WTC11 (cell line): ENCODE data around the gene PPM1N. TPM values are rescaled to one million over a fixed set of nuclear protein-coding genes. Genes with fewer than 3 reads are reported as not detected.

Source experiments
- ATAC-seq: fragments of 200-7000 bp; cut with Tn5 transposase; 2 replicates; pipeline ENCODE4 v1.10.0; 2021; ENCODE audit warnings: mild to moderate bottlenecking, moderate library complexity
- CTCF ChIA-PET: fragments of 300-600 bp; sonication (Branson Sonifier 250); formaldehyde crosslinking; loops from one replicate; lab custom pipeline; 2021; ENCODE audit warnings: antibody characterized with exemption; lab: Charles Lee
- POLR2A ChIA-PET: fragments of 350-600 bp; sonication (Branson Sonifier 250); formaldehyde crosslinking; loops from one replicate; lab custom pipeline; 2021; ENCODE audit warnings: antibody characterized with exemption; lab: Charles Lee
- DNase-seq: peaks from one replicate; pipeline ENCODE4 v3.0.0; 2021; ENCODE audit warnings: low spot score
- H3K27ac Mint-ChIP-seq: 2 replicates; pipeline ENCODE4 v1.8.0; 2021; ENCODE audit warnings: mixed read lengths
- H3K27me3 Mint-ChIP-seq: 2 replicates; pipeline ENCODE4 v1.8.0; 2021; ENCODE audit warnings: low read depth, mild to moderate bottlenecking, moderate library complexity, mixed read lengths
- H3K36me3 Mint-ChIP-seq: 2 replicates; pipeline ENCODE4 v1.8.0; 2021; ENCODE audit warnings: mixed read lengths
- H3K4me1 Mint-ChIP-seq: 2 replicates; pipeline ENCODE4 v1.8.0; 2022; ENCODE audit warnings: mixed read lengths
- H3K4me3 Mint-ChIP-seq: 2 replicates; pipeline ENCODE4 v1.8.0; 2021; ENCODE audit warnings: mild to moderate bottlenecking, moderate library complexity, mixed read lengths
- H3K9me3 Mint-ChIP-seq: 2 replicates; pipeline ENCODE4 v1.8.0; 2021; ENCODE audit warnings: mixed read lengths
- E2F1 ChIP-seq: sonication (generic); formaldehyde crosslinking; IDR thresholded peaks from 2 replicates; pipeline ENCODE4 v1.8.0; 2022; ENCODE audit warnings: mild to moderate bottlenecking, missing genetic modification reagents
- GABPB1 ChIP-seq: sonication (generic); formaldehyde crosslinking; IDR thresholded peaks from 2 replicates; pipeline ENCODE4 v1.8.1; 2023; ENCODE audit warnings: mild to moderate bottlenecking, missing genetic modification reagents
- HMGA2 ChIP-seq: fragments of 250-450 bp; sonication (Bioruptor Pico); IDR thresholded peaks from 2 replicates; pipeline ENCODE4 v1.4.0; 2021; ENCODE audit warnings: mild to moderate bottlenecking, moderate library complexity
- NR1H2 ChIP-seq: sonication (generic); formaldehyde crosslinking; IDR thresholded peaks from 2 replicates; pipeline ENCODE4 v1.9.0; 2021; ENCODE audit warnings: mild to moderate bottlenecking, moderate library complexity, missing genetic modification reagents
- total RNA-seq: library from RNA; stranded (reverse); gene quantifications from 3 replicates; pipeline ENCODE4 v1.2.3, GENCODE V29; 2021

Gene PPM1N
- total RNA-seq, 1 experiment from 2014 or later = 10.3 TPM

- H3K36me3 Mint-ChIP-seq = no peaks in the 10 kb centered on the region
- no peaks in the 10 kb centered on the region; the same call in 1 of the 2 replicates for H3K9me3 Mint-ChIP-seq
- H3K4me3 Mint-ChIP-seq = no peak overlapping the region
- peak; percentile 41; the same call in 1 of the 2 replicates for ATAC-seq
- no peaks in the 10 kb centered on the region for H3K27me3 Mint-ChIP-seq
- TF ChIP-seq HMGA2 (no peak), GABPB1 (CRISPR knock-in tag) (no peak), E2F1 (CRISPR knock-in tag) (no peak), NR1H2 (CRISPR knock-in tag) (no peak)
- H3K27ac Mint-ChIP-seq = peak overlapping the region; percentile 45; the same call in 1 of the 2 replicates
- CTCF ChIA-PET = interaction anchor here (2.0 to 3.8 kb wide), 2 partner anchors 10 to 109 kb away, joined by 5 to 24 read pairs; no protein-coding TSS in a partner anchor
- no peak for DNase-seq
- POLR2A ChIA-PET = no interaction called here
- H3K4me1 Mint-ChIP-seq = peaks cover 20% of the 10 kb centered on the region
These were observed 49.8 kb downstream of the PPM1N start for GRCh38 chr19:45547965-45548609.

Other genes with a start within 250 kb of the PPM1N start
- gene MARK4, start 247.2 kb upstream of the PPM1N start, total RNA-seq = 58.5 to 60.8 TPM (median 58.6 TPM) in 3 replicates
- not detected in 3 replicates for gene CKM, start 175.6 kb upstream of the PPM1N start, total RNA-seq
- 5.2 to 6.5 TPM (median 5.3 TPM) in 3 replicates for gene KLC3, start 157.7 kb upstream of the PPM1N start, total RNA-seq
- 102 to 113 TPM (median 109 TPM) in 3 replicates for gene ERCC2, start 127.9 kb upstream of the PPM1N start, total RNA-seq
- 27.5 to 38.1 TPM (median 35.2 TPM) in 3 replicates for gene PPP1R13L, start 93.4 kb upstream of the PPM1N start, total RNA-seq
- gene POLR1G, start 91.8 kb upstream of the PPM1N start, total RNA-seq = 33.5 to 38.1 TPM (median 34.8 TPM) in 3 replicates
- 43.7 to 60.6 TPM (median 60.1 TPM) in 3 replicates for gene ERCC1, start 74.5 kb upstream of the PPM1N start, total RNA-seq
- gene FOSB, start 30.4 kb upstream of the PPM1N start, total RNA-seq = 2.3 to 7.2 TPM (median 5.4 TPM) in 3 replicates
- 25.1 to 27.8 TPM (median 27.4 TPM) in 3 replicates for gene RTN2, start 1.4 kb upstream of the PPM1N start, total RNA-seq
- 143 to 146 TPM (median 144 TPM) in 3 replicates for gene VASP, start 9.0 kb downstream of the PPM1N start, total RNA-seq
- 10.1 to 16.1 TPM (median 14.9 TPM) in 3 replicates for gene OPA3, start 86.4 kb downstream of the PPM1N start, total RNA-seq
- gene GPR4, start 103.8 kb downstream of the PPM1N start, total RNA-seq = 0.11 to 0.48 TPM (median 0.44 TPM) in 3 replicates
- gene EML2, start 141.0 kb downstream of the PPM1N start, total RNA-seq = 51.5 to 63.3 TPM (median 62.5 TPM) in 3 replicates
- gene GIPR, start 169.8 kb downstream of the PPM1N start, total RNA-seq = 1.6 to 1.8 TPM (median 1.7 TPM) in 3 replicates
- gene SNRPD2, start 193.5 kb downstream of the PPM1N start, total RNA-seq = 739 to 792 TPM (median 784 TPM) in 3 replicates
- 23.8 to 33.3 TPM (median 27.5 TPM) in 3 replicates for gene QPCTL, start 194.2 kb downstream of the PPM1N start, total RNA-seq
- 40.1 to 46.3 TPM (median 43.3 TPM) in 3 replicates for gene FBXO46, start 232.5 kb downstream of the PPM1N start, total RNA-seq
- 0.11 to 0.23 TPM in 2 of 3 replicates, not detected in the other for gene MEIOSIN, start 235.0 kb downstream of the PPM1N start, total RNA-seq